ENCODE measurements around the gene H1-8. TPM values are rescaled to one million over a fixed set of nuclear protein-coding genes. Genes with fewer than 3 reads are reported as not detected.

H1-8 gene
- total RNA-seq, 4 donors from 2014 or later = not detected

- Histone ChIP-seq H3K4me1 (peaks cover 23 to 33% (median 28%) of the 10 kb centered on the region in 4 donors), H3K27me3 (no peaks in the 10 kb centered on the region), H3K27ac (replicated peaks in 1 of 4) (peak overlapping the region in 1 of 4 donors; percentile 36), H3K4me3 (no peak overlapping the region), H3K36me3 (peaks cover 12 to 90% (median 70%) of the 10 kb centered on the region in 4 donors), H3K9me3 (no peaks in the 10 kb centered on the region)
- intact Hi-C loops (cut with DNase I) = no loop called here
- TF ChIP-seq EP300 (IDR thresholded peaks at IDR 0.05) (no peak), POLR2A (IDR thresholded peaks at IDR 0.05; ENCODE audit: low read depth) (no peak), POLR2AphosphoS5 (IDR thresholded peaks at IDR 0.05) (no peak), CTCF (IDR thresholded peaks at IDR 0.05) (no peak)
- no peak for DNase-seq (ENCODE audit: extremely low spot score)
- 87% methylated on average over 16 of the region's 19 CpGs for WGBS
Observed at GRCh38 chr3:129575233-129575996, 32.4 kb downstream of the H1-8 start.

- WGBS = 91% methylated on average over 10 of the region's 10 CpGs
- Histone ChIP-seq H3K4me1 (peaks cover 23 to 33% (median 28%) of the 10 kb centered on the region in 4 donors), H3K9me3 (no peaks in the 10 kb centered on the region), H3K4me3 (no peak overlapping the region), H3K36me3 (peaks cover 8 to 90% (median 68%) of the 10 kb centered on the region in 4 donors), H3K27ac (replicated peaks in 1 of 4) (peak overlapping the region in 2 of 4 donors; percentile 36 to 60), H3K27me3 (no peaks in the 10 kb centered on the region)
- TF ChIP-seq EP300 (IDR thresholded peaks at IDR 0.05) = no peak
- no peak for TF ChIP-seq POLR2A (IDR thresholded peaks at IDR 0.05; ENCODE audit: low read depth)
- TF ChIP-seq CTCF (IDR thresholded peaks at IDR 0.05) = no peak
- no peak for TF ChIP-seq POLR2AphosphoS5 (IDR thresholded peaks at IDR 0.05)
- intact Hi-C loops (cut with DNase I) = no loop called here
- DNase-seq (ENCODE audit: extremely low spot score) = no peak
Observed at GRCh38 chr3:129575997-129576384, 33.0 kb downstream of the H1-8 start.

GRCh38 chr3:129576514-129577352 is 33.8 kb downstream of the H1-8 start:
- Histone ChIP-seq H3K4me1 (peaks cover 23 to 33% (median 28%) of the 10 kb centered on the region in 4 donors), H3K27me3 (no peaks in the 10 kb centered on the region), H3K9me3 (no peaks in the 10 kb centered on the region), H3K27ac (replicated peaks in 1 of 4) (peak overlapping the region; percentile 56 to 60 (median 58)), H3K36me3 (peaks cover 8 to 90% (median 67%) of the 10 kb centered on the region in 4 donors), H3K4me3 (no peak overlapping the region)
- intact Hi-C loops (cut with DNase I) = no loop called here
- TF ChIP-seq POLR2AphosphoS5 (IDR thresholded peaks at IDR 0.05) (peak; percentile 14 to 50), POLR2A (IDR thresholded peaks at IDR 0.05; ENCODE audit: low read depth) (no peak)
- no peak for DNase-seq (ENCODE audit: extremely low spot score)
- 95% methylated on average over 7 of the region's 18 CpGs for WGBS

- Histone ChIP-seq H3K36me3 (peaks cover 8 to 90% (median 68%) of the 10 kb centered on the region in 4 donors), H3K27me3 (no peaks in the 10 kb centered on the region), H3K4me1 (peaks cover 23 to 33% (median 28%) of the 10 kb centered on the region in 4 donors), H3K9me3 (no peaks in the 10 kb centered on the region), H3K27ac (replicated peaks in 1 of 4) (peak overlapping the region; percentile 56 to 60 (median 58)), H3K4me3 (no peak overlapping the region)
- WGBS = 43% methylated on average over 8 of the region's 17 CpGs
- DNase-seq (ENCODE audit: extremely low spot score) = no peak
- TF ChIP-seq EP300 (IDR thresholded peaks at IDR 0.05) (no peak), CTCF (IDR thresholded peaks at IDR 0.05) (no peak), POLR2A (IDR thresholded peaks at IDR 0.05; ENCODE audit: low read depth) (no peak), POLR2AphosphoS5 (IDR thresholded peaks at IDR 0.05) (no peak)
- intact Hi-C loops (cut with DNase I) = no loop called here
Observed at GRCh38 chr3:129577366-129577765, 34.4 kb downstream of the H1-8 start.
